ENCODE results near the gene CCL8. TPM values are rescaled to one million over a fixed set of nuclear protein-coding genes. Genes with fewer than 3 reads are reported as not detected.

The CCL8 gene
- total and polyA plus RNA-seq, 2 of the 4 experiments (the other 2 are of a cell fraction), result not detected

GRCh38 chr17:34360601-34361270, 41.5 kb downstream of the CCL8 start:
- Histone ChIP-seq H2AFZ (replicated peaks; ENCODE audit: low read length, poor library complexity) (no peak overlapping the region), H2BK15ac (ENCODE audit: low read depth, low read length) (no peak overlapping the region; the same call in 2 of the 3 replicates), H4K8ac (ENCODE audit: low read depth in 2 of 2, low read length in 2 of 2) (no peak overlapping the region), H3K4me1 (ENCODE audit: control insufficient read depth, insufficient read depth, low read length) (no peaks in the 10 kb centered on the region), H3K56ac (ENCODE audit: extremely low read depth, insufficient read depth, low read length) (no peak overlapping the region), H3K4ac (ENCODE audit: low read depth, low read length) (no peak overlapping the region), H3K27me3 (ENCODE audit: control insufficient read depth, insufficient read depth, low read length) (peaks cover 5% of the 10 kb centered on the region; the same call in 1 of the 2 replicates), H3K4me3 (ENCODE audit: insufficient read depth, low read depth, low read length) (no peak overlapping the region), H2BK120ac (ENCODE audit: low read depth, low read length) (no peak overlapping the region), H2BK5ac (ENCODE audit: low read depth, low read length, poor library complexity, severe bottlenecking) (no peak overlapping the region), H3K27ac (ENCODE audit: insufficient read depth, low read length) (no peak overlapping the region), H3K9me1 (ENCODE audit: insufficient read depth, low read length) (no peaks in the 10 kb centered on the region), H3K14ac (replicated peaks; ENCODE audit: low read depth, low read length) (no peak overlapping the region), H3K18ac (ENCODE audit: low read depth, low read length) (no peak overlapping the region), H4K20me1 (ENCODE audit: insufficient read depth, low read length) (no peaks in the 10 kb centered on the region), H3K79me1 (ENCODE audit: low read depth in 1 of 2, low read length in 2 of 2) (no peaks in the 10 kb centered on the region), H3K9ac (ENCODE audit: low read depth, low read length) (no peak overlapping the region), H4K91ac (ENCODE audit: insufficient read depth, low read depth, low read length) (no peak overlapping the region; the same call in 1 of the 2 replicates), H2BK20ac (ENCODE audit: low read depth, low read length) (no peak overlapping the region), H3K36me3 (ENCODE audit: control insufficient read depth, insufficient read depth, low read length) (no peaks in the 10 kb centered on the region), H4K5ac (ENCODE audit: low read depth, low read length) (no peak overlapping the region), H2AK9ac (replicated peaks; ENCODE audit: low read depth, low read length, poor library complexity) (peak overlapping the region; percentile 34), H3K4me2 (ENCODE audit: low read depth, low read length) (no peak overlapping the region), H3K9me3 (ENCODE audit: control insufficient read depth, insufficient read depth, low read length) (no peaks in the 10 kb centered on the region), H3K23ac (ENCODE audit: low read depth, low read length) (no peak overlapping the region), H2AK5ac (ENCODE audit: low read depth, low read length) (no peak overlapping the region)
- intact Hi-C loops (cut with micrococcal nuclease) (loop anchor here (1.0 to 2.0 kb wide), 5 partner anchors 46 to 581 kb away; no protein-coding TSS in a partner anchor), dilution Hi-C loops (cut with HindIII; ENCODE audit: low sequenced_read_pairs, unreplicated experiment) (no loop called here), in situ Hi-C loops (cut with MboI; ENCODE audit: low sequenced_read_pairs) (loop anchor here (5.0 to 10.0 kb wide), 2 partner anchors 163 to 586 kb away; no protein-coding TSS in a partner anchor)
- no CpG with 5 or more reads among the region's 11 CpGs for WGBS, 2 experiments (ENCODE audit: extremely low coverage in 2 of 2, insufficient read length in 1 of 2)
- ATAC-seq (ENCODE audit: low read depth) (no peak), DNase-seq (no peak)
- no TSS peak for BruUV-seq (replicated peaks)
- POLR2A ChIA-PET (ENCODE audit: unreplicated experiment), result no interaction called here
- TF ChIP-seq MXI1 (IDR thresholded peaks at IDR 0.05; ENCODE audit: borderline replicate concordance, low read depth, low read length) (no peak), RCOR1 (IDR thresholded peaks at IDR 0.05; ENCODE audit: insufficient replicate concordance, low read length) (no peak), MAFK (IDR thresholded peaks at IDR 0.05; ENCODE audit: low read depth, low read length) (no peak), USF2 (IDR thresholded peaks at IDR 0.05; ENCODE audit: low read depth, low read length) (no peak), FOS (IDR thresholded peaks at IDR 0.05; ENCODE audit: low read depth, low read length) (no peak), BHLHE40 (IDR thresholded peaks at IDR 0.05; ENCODE audit: low read depth, low read length) (no peak)
- CTCF ChIA-PET, result interaction anchor here (0.6 to 4.1 kb wide), 31 partner anchors 9 to 582 kb away, joined by 3 to 82 read pairs (median 4); partner anchors contain the start of gene CCL2

All from IMR-90 (cell line).